Panc1 (cell line): ENCODE results near the gene ATOSB. TPM values are rescaled to one million over a fixed set of nuclear protein-coding genes. Genes with fewer than 3 reads are reported as not detected.

Experiments
- ATAC-seq: fragments of 200-7000 bp; cut with Tn5 transposase; 2 replicates; pipeline ENCODE4 v1.9.1; 2020; ENCODE audit warnings: mild to moderate bottlenecking, moderate library complexity
- BruUV-seq: library from RNA; stranded (reverse); fragments of 400-500 nt; replicated peaks from 2 replicates; lab custom pipeline; 2021; lab: Mats Ljungman, UMichigan
- CTCF ChIA-PET: fragments of 300-600 bp; sonication (Branson Sonifier 250); formaldehyde crosslinking; loops from one replicate; lab custom pipeline; 2022; ENCODE audit warnings: antibody characterized with exemption; lab: Charles Lee
- POLR2A ChIA-PET: fragments of 300-600 bp; sonication (Branson Sonifier 250); formaldehyde crosslinking; loops from one replicate; lab custom pipeline; 2022; ENCODE audit warnings: antibody characterized with exemption; lab: Charles Lee
- DNase-seq: peaks from one replicate; pipeline ENCODE4 v3.0.0-alpha.2; 2010; ENCODE audit warnings: low read depth, low spot score
- H3K27ac ChIP-seq: 2 replicates; pipeline ENCODE4 v1.5.1; 2011; ENCODE audit warnings: mild to moderate bottlenecking, low read length, inconsistent platforms
- H3K27me3 ChIP-seq: fragments of 200-500 bp; sonication (Bioruptor generic); 2 replicates; pipeline ENCODE4 v1.6.0; 2014; ENCODE audit warnings: low read length, inconsistent platforms; ENCODE audit not compliant: control insufficient read depth, insufficient read depth
- H3K36me3 ChIP-seq: fragments of 200-500 bp; sonication (Bioruptor generic); 2 replicates; pipeline ENCODE4 v1.5.1; 2014; ENCODE audit warnings: inconsistent platforms, mild to moderate bottlenecking, low read length, moderate library complexity; ENCODE audit not compliant: control insufficient read depth, insufficient read depth
- H3K4me1 ChIP-seq: 2 replicates; pipeline ENCODE4 v1.5.1; 2011; ENCODE audit warnings: inconsistent platforms, mild to moderate bottlenecking, low read length, moderate library complexity; ENCODE audit not compliant: control insufficient read depth, insufficient read depth
- H3K4me3 ChIP-seq, 2 experiments: 2 replicates each; pipeline ENCODE4 v1.5.1; 2011 to 2012; ENCODE audit warnings: low read depth in 2 of 2, low read length in 2 of 2, mild to moderate bottlenecking in 2 of 2, inconsistent platforms in 1 of 2, moderate library complexity in 1 of 2
- H3K9me3 ChIP-seq: fragments of 200-500 bp; sonication (Bioruptor generic); 2 replicates; pipeline ENCODE4 v1.5.1; 2014; ENCODE audit warnings: low read depth, mild to moderate bottlenecking, inconsistent platforms, low read length, moderate library complexity; ENCODE audit not compliant: control insufficient read depth, insufficient read depth
- POLR2AphosphoS5 ChIP-seq: IDR thresholded peaks from 2 replicates; pipeline ENCODE4 v1.6.1; 2012; ENCODE audit warnings: mild to moderate bottlenecking, low read depth, low read length, moderate library complexity
- SIN3A ChIP-seq: IDR thresholded peaks from 2 replicates; pipeline ENCODE4 v1.6.1; 2012; ENCODE audit warnings: low read depth, mild to moderate bottlenecking, low read length, moderate library complexity, borderline replicate concordance; ENCODE audit not compliant: insufficient read depth
- TCF7L2 ChIP-seq: IDR thresholded peaks from 2 replicates; pipeline ENCODE4 v1.6.1; 2011; ENCODE audit warnings: mild to moderate bottlenecking, low read depth, low read length, inconsistent platforms
- in situ Hi-C: cut with HindIII; loops from 2 replicates; pipeline ENCODE4 v1.10.0; 2016; ENCODE audit warnings: low sequenced_read_pairs, low pct_unique_long_range_greater_than_20kb
- intact Hi-C: fragments of 100-400 bp; cut with micrococcal nuclease; formaldehyde crosslinking; loops from one replicate; pipeline ENCODE4 v1.10.0; 2022; ENCODE audit not compliant: unreplicated experiment
- total RNA-seq: library from RNA; stranded (reverse); gene quantifications from one replicate; pipeline ENCODE4 v1.2.1, GENCODE V29; 2021; ENCODE audit not compliant: unreplicated experiment
- TF ChIP-seq, protein P1 (sequence below): fragments of 450-650 bp; IDR thresholded peaks from 2 replicates; pipeline ENCODE4 v1.5.1; 2017; ENCODE audit warnings: mild to moderate bottlenecking
- TF ChIP-seq, protein P2 (sequence below), 2 experiments: IDR thresholded peaks; 2 replicates each; pipeline ENCODE4 v1.6.1; 2011 to 2012; ENCODE audit warnings: low read depth in 2 of 2, control low read depth in 1 of 2, low read length in 1 of 2, mild to moderate bottlenecking in 1 of 2, moderate library complexity in 1 of 2; ENCODE audit not compliant: insufficient read depth in 1 of 2

Gene ATOSB
- total RNA-seq, 1 experiment from 2014 or later, result 23.6 TPM

DNA sequence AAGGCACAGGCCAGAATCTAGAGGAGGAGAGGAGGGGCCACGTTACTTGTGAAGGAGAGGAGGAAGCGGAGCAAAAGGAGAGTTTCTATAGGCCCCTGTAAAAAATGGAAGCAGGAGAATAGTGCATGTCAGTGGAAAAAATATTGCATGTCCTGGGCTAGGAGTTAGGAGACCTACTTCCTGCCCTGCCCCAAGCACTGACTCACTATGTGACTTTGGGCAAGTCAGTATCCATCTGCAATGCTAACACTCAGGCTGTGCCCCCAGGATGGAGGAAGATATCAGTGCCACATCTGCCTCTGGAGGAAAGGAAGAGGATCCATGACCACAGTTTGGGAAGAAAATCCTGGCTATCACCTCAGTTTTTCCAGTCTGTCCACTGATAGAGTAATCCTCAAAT, 26.2 kb downstream of the ATOSB start:
- intact Hi-C loops, result no loop called here
- in situ Hi-C loops, result no loop called here
- Histone ChIP-seq H3K27ac (no peak overlapping the region), H3K36me3 (no peaks in the 10 kb centered on the region), H3K4me1 (no peaks in the 10 kb centered on the region), H3K4me3 (no peak overlapping the region), H3K27me3 (no peaks in the 10 kb centered on the region), H3K9me3 (no peaks in the 10 kb centered on the region)
- ATAC-seq (no peak), DNase-seq (no peak)
- no TSS peak for BruUV-seq
- ChIA-PET CTCF (no interaction called here), POLR2A (no interaction called here)
- TF ChIP-seq, protein P1, sequence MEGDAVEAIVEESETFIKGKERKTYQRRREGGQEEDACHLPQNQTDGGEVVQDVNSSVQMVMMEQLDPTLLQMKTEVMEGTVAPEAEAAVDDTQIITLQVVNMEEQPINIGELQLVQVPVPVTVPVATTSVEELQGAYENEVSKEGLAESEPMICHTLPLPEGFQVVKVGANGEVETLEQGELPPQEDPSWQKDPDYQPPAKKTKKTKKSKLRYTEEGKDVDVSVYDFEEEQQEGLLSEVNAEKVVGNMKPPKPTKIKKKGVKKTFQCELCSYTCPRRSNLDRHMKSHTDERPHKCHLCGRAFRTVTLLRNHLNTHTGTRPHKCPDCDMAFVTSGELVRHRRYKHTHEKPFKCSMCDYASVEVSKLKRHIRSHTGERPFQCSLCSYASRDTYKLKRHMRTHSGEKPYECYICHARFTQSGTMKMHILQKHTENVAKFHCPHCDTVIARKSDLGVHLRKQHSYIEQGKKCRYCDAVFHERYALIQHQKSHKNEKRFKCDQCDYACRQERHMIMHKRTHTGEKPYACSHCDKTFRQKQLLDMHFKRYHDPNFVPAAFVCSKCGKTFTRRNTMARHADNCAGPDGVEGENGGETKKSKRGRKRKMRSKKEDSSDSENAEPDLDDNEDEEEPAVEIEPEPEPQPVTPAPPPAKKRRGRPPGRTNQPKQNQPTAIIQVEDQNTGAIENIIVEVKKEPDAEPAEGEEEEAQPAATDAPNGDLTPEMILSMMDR, result no peak
- TF ChIP-seq, protein P2, sequence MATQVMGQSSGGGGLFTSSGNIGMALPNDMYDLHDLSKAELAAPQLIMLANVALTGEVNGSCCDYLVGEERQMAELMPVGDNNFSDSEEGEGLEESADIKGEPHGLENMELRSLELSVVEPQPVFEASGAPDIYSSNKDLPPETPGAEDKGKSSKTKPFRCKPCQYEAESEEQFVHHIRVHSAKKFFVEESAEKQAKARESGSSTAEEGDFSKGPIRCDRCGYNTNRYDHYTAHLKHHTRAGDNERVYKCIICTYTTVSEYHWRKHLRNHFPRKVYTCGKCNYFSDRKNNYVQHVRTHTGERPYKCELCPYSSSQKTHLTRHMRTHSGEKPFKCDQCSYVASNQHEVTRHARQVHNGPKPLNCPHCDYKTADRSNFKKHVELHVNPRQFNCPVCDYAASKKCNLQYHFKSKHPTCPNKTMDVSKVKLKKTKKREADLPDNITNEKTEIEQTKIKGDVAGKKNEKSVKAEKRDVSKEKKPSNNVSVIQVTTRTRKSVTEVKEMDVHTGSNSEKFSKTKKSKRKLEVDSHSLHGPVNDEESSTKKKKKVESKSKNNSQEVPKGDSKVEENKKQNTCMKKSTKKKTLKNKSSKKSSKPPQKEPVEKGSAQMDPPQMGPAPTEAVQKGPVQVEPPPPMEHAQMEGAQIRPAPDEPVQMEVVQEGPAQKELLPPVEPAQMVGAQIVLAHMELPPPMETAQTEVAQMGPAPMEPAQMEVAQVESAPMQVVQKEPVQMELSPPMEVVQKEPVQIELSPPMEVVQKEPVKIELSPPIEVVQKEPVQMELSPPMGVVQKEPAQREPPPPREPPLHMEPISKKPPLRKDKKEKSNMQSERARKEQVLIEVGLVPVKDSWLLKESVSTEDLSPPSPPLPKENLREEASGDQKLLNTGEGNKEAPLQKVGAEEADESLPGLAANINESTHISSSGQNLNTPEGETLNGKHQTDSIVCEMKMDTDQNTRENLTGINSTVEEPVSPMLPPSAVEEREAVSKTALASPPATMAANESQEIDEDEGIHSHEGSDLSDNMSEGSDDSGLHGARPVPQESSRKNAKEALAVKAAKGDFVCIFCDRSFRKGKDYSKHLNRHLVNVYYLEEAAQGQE (IDR thresholded peaks at IDR 0.05; ENCODE audit: insufficient read depth in 1 of 2, low read depth in 2 of 2, low read length in 1 of 2), result no peak
- TF ChIP-seq SIN3A, result no peak
- no peak for TF ChIP-seq TCF7L2
- no peak for TF ChIP-seq POLR2AphosphoS5

DNA sequence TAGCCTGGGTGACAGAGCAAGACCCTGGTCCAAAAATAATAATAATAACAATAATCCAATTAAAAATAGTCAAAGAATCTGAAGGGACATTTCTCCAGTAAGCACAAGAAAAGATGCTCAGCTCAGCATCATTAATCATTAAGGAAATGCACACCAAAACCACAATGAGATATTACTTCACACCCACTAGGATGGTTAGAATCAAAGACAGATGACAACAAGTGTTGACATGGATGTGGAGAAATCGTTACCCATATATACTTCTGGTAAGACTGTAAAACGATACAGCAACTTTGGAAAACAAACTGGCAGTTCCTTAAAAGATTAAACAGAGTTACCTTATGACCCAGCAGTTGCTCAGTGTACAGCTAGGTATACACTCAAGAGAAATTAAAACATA, 30.6 kb downstream of the ATOSB start:
- H3K4me1 ChIP-seq, result no peaks in the 10 kb centered on the region
- intact Hi-C loops, result no loop called here
- H3K36me3 ChIP-seq, result no peaks in the 10 kb centered on the region
- H3K27me3 ChIP-seq, result no peaks in the 10 kb centered on the region
- no TSS peak for BruUV-seq
- no peak for ATAC-seq
- DNase-seq, result no peak
- no peak overlapping the region for H3K4me3 ChIP-seq
- no peak overlapping the region for H3K27ac ChIP-seq
- ChIA-PET CTCF (no interaction called here), POLR2A (no interaction called here)
- in situ Hi-C loops, result no loop called here
- TF ChIP-seq, protein P2 (IDR thresholded peaks at IDR 0.05; ENCODE audit: insufficient read depth in 1 of 2, low read depth in 2 of 2, low read length in 1 of 2), result no peak
- TF ChIP-seq TCF7L2 (no peak), SIN3A (no peak), POLR2AphosphoS5 (no peak)
- TF ChIP-seq, protein P1, result no peak
- no peaks in the 10 kb centered on the region for H3K9me3 ChIP-seq
